HepG2 (cell line): Measurements from ENCODE around the gene COMMD1. TPM values are rescaled to one million over a fixed set of nuclear protein-coding genes. Genes with fewer than 3 reads are reported as not detected.

Source experiments
- ATAC-seq: fragments of 200-7000 bp; cut with Tn5 transposase; 3 replicates; pipeline ENCODE4 v1.9.1; 2020; ENCODE audit warnings: mild to moderate bottlenecking, moderate library complexity
- BruUV-seq: library from RNA; stranded (reverse); fragments of 400-500 nt; replicated peaks from 2 replicates; lab custom pipeline; 2021; lab: Mats Ljungman, UMichigan
- CTCF ChIA-PET: fragments of 300-600 bp; formaldehyde crosslinking; extraction: SDS; loops from one replicate; lab custom pipeline; 2021; ENCODE audit warnings: low total read pairs, inconsistent platforms, low intra/inter-chr PET ratio; lab: Yijun Ruan, JAX
- POLR2A ChIA-PET: fragments of 350-600 bp; sonication (Branson Sonifier 250); formaldehyde crosslinking; loops from one replicate; lab custom pipeline; 2020; ENCODE audit warnings: antibody characterized with exemption, inconsistent platforms; lab: Yijun Ruan, JAX
- DNase-seq: peaks from one replicate; pipeline ENCODE4 v3.0.0-alpha.2; 2015; ENCODE audit warnings: low spot score
- FAIRE-seq: peaks from 3 replicates; lab custom pipeline; 2011; peaks lifted over from hg19 to GRCh38; lab: Jason Lieb, UNC
- H2AFZ ChIP-seq: one replicate; pipeline ENCODE4 v1.6.1; 2011; ENCODE audit warnings: low read length, inconsistent platforms
- H3K27ac ChIP-seq: fragments of 300-600 bp; 3 replicates; pipeline ENCODE4 v1.8.0; 2011; ENCODE audit warnings: mixed run types, mild to moderate bottlenecking, mixed read lengths, low read length, inconsistent platforms; ENCODE audit not compliant: insufficient read depth; ENCODE audit errors: extremely low read length
- H3K27me3 ChIP-seq, 2 experiments: fragments of 200-600 bp in 1 of 2; 2 replicates in 1 of 2; 3 replicates in 1 of 2; pipeline versions ENCODE4 v1.6.0 to v1.8.0; 2011; ENCODE audit warnings: low read length in 2 of 2, mild to moderate bottlenecking in 2 of 2, moderate library complexity in 2 of 2, inconsistent platforms in 1 of 2; ENCODE audit not compliant: insufficient read depth in 2 of 2, control insufficient read depth in 1 of 2
- H3K36me3 ChIP-seq, 2 experiments: fragments of 200-600 bp in 1 of 2; replicated peaks in 1 of 2; 2 replicates in 1 of 2; 3 replicates in 1 of 2; pipeline versions ENCODE4 v1.5.1 to v1.8.0; 2011; ENCODE audit warnings: low read length in 2 of 2, inconsistent platforms in 1 of 2; ENCODE audit not compliant: insufficient read depth in 2 of 2, control insufficient read depth in 1 of 2
- H3K4me1 ChIP-seq: 2 replicates; pipeline ENCODE4 v1.5.1; 2012; ENCODE audit warnings: low read length, inconsistent platforms; ENCODE audit not compliant: insufficient read depth
- H3K4me2 ChIP-seq: 2 replicates; pipeline ENCODE4 v1.6.0; 2011; ENCODE audit warnings: low read depth, low read length, inconsistent platforms
- H3K4me3 ChIP-seq, 3 experiments: fragments of 200-600 bp in 1 of 3; sonication (generic), shearing (Covaris generic) in 1 of 3; replicated peaks in 1 of 3; 2 replicates each; pipeline ENCODE4 v1.5.1; 2011 to 2016; ENCODE audit warnings: low read length in 3 of 3, inconsistent platforms in 2 of 3, low read depth in 2 of 3, mild to moderate bottlenecking in 2 of 3, control low read depth in 1 of 3, mixed read lengths in 1 of 3; ENCODE audit not compliant: insufficient read depth in 1 of 3
- H3K79me2 ChIP-seq: one replicate; pipeline ENCODE4 v1.6.1; 2011; ENCODE audit warnings: low read length, inconsistent platforms; ENCODE audit not compliant: insufficient read depth
- H3K9ac ChIP-seq: 2 replicates; pipeline ENCODE4 v1.6.0; 2011; ENCODE audit warnings: mild to moderate bottlenecking, low read depth, low read length, inconsistent platforms; ENCODE audit not compliant: insufficient read depth
- H3K9me3 ChIP-seq: 2 replicates; pipeline ENCODE4 v1.5.1; 2012; ENCODE audit warnings: mild to moderate bottlenecking, low read length
- H4K20me1 ChIP-seq: 2 replicates; pipeline ENCODE4 v1.6.0; 2011; ENCODE audit warnings: inconsistent platforms, mild to moderate bottlenecking, low read length, moderate library complexity; ENCODE audit not compliant: insufficient read depth
- DPF2 ChIP-seq: sonication (generic); formaldehyde crosslinking; IDR thresholded peaks from 2 replicates; pipeline ENCODE4 v1.4.0; 2020; ENCODE audit warnings: mild to moderate bottlenecking, low read depth, missing genetic modification reagents, borderline replicate concordance
- HMG20A ChIP-seq: IDR thresholded peaks from 2 replicates; pipeline ENCODE4 v1.6.1; 2016; ENCODE audit warnings: borderline replicate concordance
- RBFOX2 ChIP-seq: fragments of 200-400 bp; formaldehyde crosslinking; IDR thresholded peaks from 2 replicates; pipeline ENCODE4 v1.6.1; 2017; ENCODE audit warnings: low read depth, mild to moderate bottlenecking, low read length
- SP5 ChIP-seq: IDR thresholded peaks from 2 replicates; pipeline ENCODE4 v1.6.1; 2016; ENCODE audit warnings: low read depth, borderline replicate concordance
- ZC3H13 ChIP-seq: sonication (generic); formaldehyde crosslinking; IDR thresholded peaks from 2 replicates; pipeline ENCODE4 v1.8.1; 2023; ENCODE audit warnings: mild to moderate bottlenecking, missing genetic modification reagents, moderate library complexity
- ZFP36 ChIP-seq: fragments of 150-350 bp; IDR thresholded peaks from 2 replicates; pipeline ENCODE4 v1.6.1; 2018; ENCODE audit warnings: borderline replicate concordance, low read length, low read depth; ENCODE audit not compliant: partially characterized antibody
- ZNF282 ChIP-seq: fragments of 450-650 bp; IDR thresholded peaks from 2 replicates; pipeline ENCODE4 v1.6.1; 2018; ENCODE audit not compliant: partially characterized antibody
- ZNF337 ChIP-seq: sonication (generic); formaldehyde crosslinking; IDR thresholded peaks from 2 replicates; pipeline ENCODE4 v1.5.1; 2020; ENCODE audit warnings: missing genetic modification reagents, low read depth, mild to moderate bottlenecking, borderline replicate concordance
- ZNF550 ChIP-seq: sonication (generic); formaldehyde crosslinking; IDR thresholded peaks from 2 replicates; pipeline ENCODE4 v1.4.0; 2020; ENCODE audit warnings: mild to moderate bottlenecking, missing genetic modification reagents, borderline replicate concordance
- ZNF776 ChIP-seq: sonication (generic); formaldehyde crosslinking; IDR thresholded peaks from 2 replicates; pipeline ENCODE4 v1.4.0; 2020; ENCODE audit warnings: mild to moderate bottlenecking, missing genetic modification reagents
- in situ Hi-C: cut with HindIII; loops from 2 replicates; pipeline ENCODE4 v1.10.0; 2017; ENCODE audit warnings: low pct_unique_long_range_greater_than_20kb; ENCODE audit not compliant: extremely low pct_ligation_motif_present
- intact Hi-C: fragments of 100-400 bp; cut with micrococcal nuclease; formaldehyde crosslinking; loops from one replicate; pipeline ENCODE4 v1.10.0; 2022; ENCODE audit not compliant: unreplicated experiment
- polyA plus RNA-seq, 8 experiments: library from polyadenylated mRNA; depleted of rRNA in 3 of 8; stranded (reverse) in 7 of 8; unstranded in 1 of 8; fragments of >200 nt; fragmentation: Illumina TruSeq in 4 of 8; extraction: Trizol in 4 of 8; gene quantifications; 2 replicates each; pipeline versions ENCODE4 v1.2.1 to v1.2.3, GENCODE V29; 2011 to 2016; ENCODE audit warnings: low read depth in 4 of 8, missing spikeins in 1 of 8, mixed read lengths in 1 of 8; ENCODE audit not compliant: insufficient read depth in 1 of 8
- total RNA-seq, 5 experiments: library from RNA; depleted of rRNA; stranded (reverse); fragments of >200 nt; fragmentation: Illumina TruSeq; extraction: Trizol; gene quantifications; 2 replicates each; pipeline ENCODE4 v1.2.3, GENCODE V29; 2016; ENCODE audit warnings: low read depth in 1 of 5

The COMMD1 gene
- total and polyA plus RNA-seq, 2 of the 13 experiments (the other 11 are each of a cell fraction or from before 2014, with no cell fraction given): 25.7 to 105 TPM

GRCh38 chr2:62176801-62177200 lies 271.3 kb downstream of the COMMD1 start:
- no peak for TF ChIP-seq ZC3H13
- TF ChIP-seq ZNF282: no peak
- TF ChIP-seq ZNF776: no peak
- no peak for TF ChIP-seq SP5 (CRISPR knock-in tag)
- no peak for TF ChIP-seq RBFOX2
- TF ChIP-seq DPF2 (CRISPR knock-in tag): no peak
- TF ChIP-seq ZNF337 (CRISPR knock-in tag): no peak
- TF ChIP-seq ZNF550 (CRISPR knock-in tag): no peak
- TF ChIP-seq ZFP36: no peak
- no peak for TF ChIP-seq HMG20A (CRISPR knock-in tag)
- POLR2A ChIA-PET: interaction anchor here (1.2 kb wide), 1 partner anchor 19 kb away, joined by 5 read pairs; the partner anchor contains the start of gene B3GNT2
- Histone ChIP-seq H3K9me3 (no peaks in the 10 kb centered on the region), H3K4me1 (no peaks in the 10 kb centered on the region), H3K4me3 (no peak overlapping the region), H3K27me3 (no peaks in the 10 kb centered on the region; a peak in 1 of 5 replicates), H3K9ac (no peak overlapping the region), H2AFZ (no peak overlapping the region), H3K36me3 (no peaks in the 10 kb centered on the region), H3K27ac (no peak overlapping the region), H3K79me2 (no peaks in the 10 kb centered on the region), H3K4me2 (no peak overlapping the region), H4K20me1 (no peaks in the 10 kb centered on the region)
- FAIRE-seq: no peak
- intact Hi-C loops (no loop called here), in situ Hi-C loops (no loop called here)
- ATAC-seq: no peak
- DNase-seq: no peak
- BruUV-seq: no TSS peak
- CTCF ChIA-PET: no interaction called here
